ENCODE data around the gene EPHA6. TPM values are rescaled to one million over a fixed set of nuclear protein-coding genes. Genes with fewer than 3 reads are reported as not detected.

The EPHA6 gene
- total and polyA plus RNA-seq, 2 donors (not counting 3 experiments of a cell fraction or from before 2014, with no cell fraction given), result not detected

DNA sequence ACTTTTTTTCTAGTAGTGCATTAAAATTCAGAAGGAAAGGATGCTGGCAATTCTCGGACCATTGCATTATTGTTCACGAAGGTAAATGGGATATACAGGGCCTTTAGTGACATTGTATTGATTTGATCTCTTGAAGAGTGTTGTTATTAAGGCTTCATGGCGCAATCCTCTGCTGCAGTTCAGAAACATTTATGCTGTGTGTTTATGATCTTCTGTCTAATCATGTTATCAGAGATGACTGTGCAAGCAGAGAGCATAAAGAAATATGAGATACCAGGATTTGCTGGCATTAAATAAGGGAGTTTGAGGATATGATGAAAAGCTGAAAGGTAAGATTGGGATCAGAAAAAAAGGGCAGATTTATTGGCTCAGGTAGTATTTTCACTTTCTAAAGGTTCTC is 180.6 kb downstream of the EPHA6 start:
- no peak for FAIRE-seq
- Histone ChIP-seq H3K9me3 (replicated peaks; ENCODE audit: control insufficient read depth, insufficient read depth, low read length) (no peaks in the 10 kb centered on the region), H3K9ac (replicated peaks; ENCODE audit: extremely low read depth, insufficient read depth, low read length) (no peak overlapping the region), H3K36me3 (ENCODE audit: control insufficient read depth in 2 of 2, extremely low read depth in 1 of 2, insufficient read depth in 2 of 2, low read length in 2 of 2) (no peaks in the 10 kb centered on the region), H3K27ac (ENCODE audit: insufficient read depth, low read depth, low read length) (no peak overlapping the region), H3K79me2 (ENCODE audit: control insufficient read depth, insufficient read depth, low read length) (no peaks in the 10 kb centered on the region), H4K20me1 (replicated peaks; ENCODE audit: control insufficient read depth, extremely low read depth, insufficient read depth, low read length) (no peaks in the 10 kb centered on the region), H3K4me2 (ENCODE audit: insufficient read depth, low read length) (no peak overlapping the region), H3K4me3 (replicated peaks in 1 of 3; ENCODE audit: insufficient read depth in 1 of 3, low read depth in 1 of 3, low read length in 3 of 3) (no peak overlapping the region), H3K27me3 (ENCODE audit: control insufficient read depth in 2 of 2, insufficient read depth in 2 of 2, low read length in 2 of 2) (no peaks in the 10 kb centered on the region), H2AFZ (ENCODE audit: low read depth, low read length) (no peak overlapping the region), H3K9me1 (replicated peaks; ENCODE audit: control insufficient read depth, extremely low read depth, insufficient read depth, low read length) (no peaks in the 10 kb centered on the region), H3K4me1 (ENCODE audit: control insufficient read depth, extremely low read depth, insufficient read depth, low read length) (no peaks in the 10 kb centered on the region)
- CTCF ChIA-PET, result no interaction called here
- POLR2A ChIA-PET, result no interaction called here
- dilution Hi-C loops (cut with MboI; ENCODE audit: extremely low pct_ligation_motif_present, low sequenced_read_pairs) (no loop called here), intact Hi-C loops (cut with micrococcal nuclease) (no loop called here)
- BruUV-seq (replicated peaks), result no TSS peak
- no peak for DNase-seq (ENCODE audit: low read depth, low spot score)
- TF ChIP-seq, protein P1, sequence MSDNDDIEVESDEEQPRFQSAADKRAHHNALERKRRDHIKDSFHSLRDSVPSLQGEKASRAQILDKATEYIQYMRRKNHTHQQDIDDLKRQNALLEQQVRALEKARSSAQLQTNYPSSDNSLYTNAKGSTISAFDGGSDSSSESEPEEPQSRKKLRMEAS (IDR thresholded peaks at IDR 0.05; ENCODE audit: insufficient read depth, insufficient read length), result no peak
- TF ChIP-seq JUN (IDR thresholded peaks at IDR 0.05; ENCODE audit: borderline replicate concordance, insufficient read depth, insufficient read length, low read depth) (no peak), EZH2 (IDR thresholded peaks at IDR 0.05; ENCODE audit: borderline replicate concordance, low read depth, low read length, severe bottlenecking) (no peak), POLR2AphosphoS5 (IDR thresholded peaks at IDR 0.05; ENCODE audit: insufficient read depth, low read depth, low read length) (no peak), MYC (IDR thresholded peaks at IDR 0.05; ENCODE audit: low read depth, low read length) (no peak), GATA2 (IDR thresholded peaks at IDR 0.05; ENCODE audit: insufficient read depth, insufficient read length, low read depth, low read length) (no peak), FOS (IDR thresholded peaks at IDR 0.05; ENCODE audit: borderline replicate concordance, insufficient read depth, low read length) (no peak)
- TF ChIP-seq, protein P2, sequence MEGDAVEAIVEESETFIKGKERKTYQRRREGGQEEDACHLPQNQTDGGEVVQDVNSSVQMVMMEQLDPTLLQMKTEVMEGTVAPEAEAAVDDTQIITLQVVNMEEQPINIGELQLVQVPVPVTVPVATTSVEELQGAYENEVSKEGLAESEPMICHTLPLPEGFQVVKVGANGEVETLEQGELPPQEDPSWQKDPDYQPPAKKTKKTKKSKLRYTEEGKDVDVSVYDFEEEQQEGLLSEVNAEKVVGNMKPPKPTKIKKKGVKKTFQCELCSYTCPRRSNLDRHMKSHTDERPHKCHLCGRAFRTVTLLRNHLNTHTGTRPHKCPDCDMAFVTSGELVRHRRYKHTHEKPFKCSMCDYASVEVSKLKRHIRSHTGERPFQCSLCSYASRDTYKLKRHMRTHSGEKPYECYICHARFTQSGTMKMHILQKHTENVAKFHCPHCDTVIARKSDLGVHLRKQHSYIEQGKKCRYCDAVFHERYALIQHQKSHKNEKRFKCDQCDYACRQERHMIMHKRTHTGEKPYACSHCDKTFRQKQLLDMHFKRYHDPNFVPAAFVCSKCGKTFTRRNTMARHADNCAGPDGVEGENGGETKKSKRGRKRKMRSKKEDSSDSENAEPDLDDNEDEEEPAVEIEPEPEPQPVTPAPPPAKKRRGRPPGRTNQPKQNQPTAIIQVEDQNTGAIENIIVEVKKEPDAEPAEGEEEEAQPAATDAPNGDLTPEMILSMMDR (IDR thresholded peaks at IDR 0.05; ENCODE audit: extremely low read depth in 1 of 2, insufficient read depth in 1 of 2, low read depth in 1 of 2, low read length in 2 of 2), result no peak

Measured in endothelial cell of umbilical vein (primary cell).